Measurements from ENCODE around the gene MAP9.

GRCh38 chr4:155392481-155393184 is 15.9 kb upstream of the MAP9 start:
- TF ChIP-seq CTCF (IDR thresholded peaks at IDR 0.05) (no peak), POLR2A (IDR thresholded peaks at IDR 0.05) (no peak)
